SK-N-SH (cell line): ENCODE data around the gene DPF3. TPM values are rescaled to one million over a fixed set of nuclear protein-coding genes. Genes with fewer than 3 reads are reported as not detected.

Experiments used
- CTCF ChIA-PET: fragments of 300-600, 350-600 bp; formaldehyde crosslinking; extraction: SDS; loops from one replicate; lab custom pipeline; 2021; lab: Yijun Ruan, JAX
- POLR2A ChIA-PET: fragments of 350-600 bp; sonication (Branson Sonifier 250); formaldehyde crosslinking; extraction: SDS; loops from one replicate; lab custom pipeline; 2020; ENCODE audit warnings: antibody characterized with exemption, inconsistent platforms; lab: Yijun Ruan, JAX
- DNase-seq: peaks from one replicate; pipeline ENCODE4 v3.0.0; 2012
- H2AFZ ChIP-seq: fragments of 200-600 bp; sonication (generic); 2 replicates; pipeline ENCODE4 v1.8.1; 2016; ENCODE audit warnings: antibody characterized with exemption, mild to moderate bottlenecking, low read depth
- H3F3A ChIP-seq: fragments of 200-600 bp; sonication (generic); replicated peaks from 2 replicates; pipeline ENCODE3; 2016; ENCODE audit warnings: antibody characterized with exemption, mild to moderate bottlenecking; ENCODE audit not compliant: insufficient read depth
- H3K27ac ChIP-seq, 2 experiments: fragments of 200-500 bp in 1 of 2; fragments of 200-600 bp in 1 of 2; sonication (Bioruptor generic) in 1 of 2; sonication (generic), shearing (Covaris generic) in 1 of 2; 2 replicates each; pipeline versions ENCODE4 v1.5.1 to v1.6.1; 2014 to 2016; ENCODE audit warnings: low read depth in 2 of 2, inconsistent platforms in 1 of 2, low read length in 1 of 2, mild to moderate bottlenecking in 1 of 2, mixed read lengths in 1 of 2
- H3K27me3 ChIP-seq: fragments of 200-600 bp; sonication (generic), shearing (Covaris generic); 2 replicates; pipeline ENCODE4 v1.6.1; 2016; ENCODE audit warnings: mixed run types; ENCODE audit not compliant: insufficient read depth
- H3K36me3 ChIP-seq, 2 experiments: fragments of 200-500 bp in 1 of 2; fragments of 200-600 bp in 1 of 2; sonication (Bioruptor generic) in 1 of 2; sonication (generic) in 1 of 2; replicated peaks in 1 of 2; 2 replicates each; pipeline versions ENCODE3 to v1.5.1; 2014 to 2016; ENCODE audit warnings: low read length in 1 of 2, mild to moderate bottlenecking in 1 of 2; ENCODE audit not compliant: insufficient read depth in 2 of 2, control insufficient read depth in 1 of 2
- H3K4me1 ChIP-seq, 2 experiments: fragments of 200-500 bp in 1 of 2; fragments of 200-600 bp in 1 of 2; sonication (Bioruptor generic) in 1 of 2; sonication (generic), shearing (Covaris generic) in 1 of 2; 2 replicates each; pipeline versions ENCODE4 v1.5.1 to v1.6.1; 2014 to 2016; ENCODE audit warnings: low read depth in 1 of 2, low read length in 1 of 2, mixed run types in 1 of 2; ENCODE audit not compliant: insufficient read depth in 2 of 2, control insufficient read depth in 1 of 2
- H3K4me2 ChIP-seq: fragments of 200-600 bp; sonication (generic), shearing (Covaris generic); 2 replicates; pipeline ENCODE4 v1.6.1; 2017; ENCODE audit warnings: mixed run types
- H3K4me3 ChIP-seq, 2 experiments: fragments of 200-500 bp in 1 of 2; fragments of 200-600 bp in 1 of 2; sonication (Bioruptor generic) in 1 of 2; sonication (generic), shearing (Covaris generic) in 1 of 2; 2 replicates each; pipeline versions ENCODE4 v1.5.1 to v1.8.1; 2014 to 2016; ENCODE audit warnings: low read depth in 2 of 2, inconsistent platforms in 1 of 2, low read length in 1 of 2, mild to moderate bottlenecking in 1 of 2, mixed read lengths in 1 of 2, moderate library complexity in 1 of 2
- H3K79me2 ChIP-seq: fragments of 200-600 bp; sonication (generic); 2 replicates; pipeline ENCODE4 v1.8.1; 2017; ENCODE audit warnings: mild to moderate bottlenecking; ENCODE audit not compliant: insufficient read depth
- H3K9ac ChIP-seq: fragments of 200-600 bp; sonication (generic); 2 replicates; pipeline ENCODE4 v1.6.1; 2017; ENCODE audit warnings: mixed run types
- H3K9me2 ChIP-seq: fragments of 200-600 bp; sonication (generic); 2 replicates; pipeline ENCODE4 v1.6.1; 2017; ENCODE audit warnings: mixed run types
- H3K9me3 ChIP-seq: fragments of 200-600 bp; sonication (generic); 2 replicates; pipeline ENCODE4 v1.6.1; 2017; ENCODE audit warnings: mixed run types, mild to moderate bottlenecking, moderate library complexity
- H4K20me1 ChIP-seq: fragments of 200-600 bp; sonication (generic); 2 replicates; pipeline ENCODE4 v1.6.1; 2017; ENCODE audit warnings: mild to moderate bottlenecking, mixed run types; ENCODE audit not compliant: insufficient read depth
- CHD2 ChIP-seq: fragments of 150-350 bp; IDR thresholded peaks from 2 replicates; pipeline ENCODE4 v1.6.1; 2018; ENCODE audit warnings: low read length; ENCODE audit not compliant: partially characterized antibody
- CTCF ChIP-seq: fragments of 200-600 bp; sonication (generic); IDR thresholded peaks from 2 replicates; pipeline ENCODE4 v1.6.1; 2017; ENCODE audit warnings: antibody characterized with exemption, mild to moderate bottlenecking, moderate library complexity
- ELF1 ChIP-seq: IDR thresholded peaks from 2 replicates; pipeline ENCODE4 v1.4.0; 2012
- EZH2phosphoT487 ChIP-seq: fragments of 200-600 bp; sonication (generic); IDR thresholded peaks from 2 replicates; pipeline ENCODE4 v1.6.1; 2017; ENCODE audit warnings: low read depth, mixed run types, mild to moderate bottlenecking, antibody characterized with exemption, moderate library complexity, borderline replicate concordance
- FOSL2 ChIP-seq: IDR thresholded peaks from 2 replicates; pipeline ENCODE4 v1.4.0; 2012; ENCODE audit warnings: low read depth, mild to moderate bottlenecking, moderate library complexity, borderline replicate concordance
- FOXM1 ChIP-seq: IDR thresholded peaks from 2 replicates; pipeline ENCODE4 v1.4.0; 2012; ENCODE audit warnings: low read depth, mild to moderate bottlenecking
- IRF3 ChIP-seq: fragments of 150-350 bp; IDR thresholded peaks from 2 replicates; pipeline ENCODE4 v1.6.1; 2016; ENCODE audit warnings: mild to moderate bottlenecking, low read depth, low read length
- MXI1 ChIP-seq: IDR thresholded peaks from 2 replicates; pipeline ENCODE4 v1.6.1; 2012; ENCODE audit warnings: mild to moderate bottlenecking, low read depth, low read length, improper control_type of control experiment
- NFIC ChIP-seq: IDR thresholded peaks from 2 replicates; pipeline ENCODE4 v1.4.0; 2012; ENCODE audit warnings: borderline replicate concordance
- NRF1 ChIP-seq: IDR thresholded peaks from 2 replicates; pipeline ENCODE4 v1.6.1; 2012; ENCODE audit warnings: low read depth, mild to moderate bottlenecking, low read length
- POLR2AphosphoS5 ChIP-seq: IDR thresholded peaks from 2 replicates; pipeline ENCODE4 v1.6.1; 2012; ENCODE audit warnings: low read depth, low read length
- RFX5 ChIP-seq: IDR thresholded peaks from 2 replicates; pipeline ENCODE4 v1.6.1; 2012; ENCODE audit warnings: mild to moderate bottlenecking, improper control_type of control experiment, low read length
- RXRA ChIP-seq: IDR thresholded peaks from 2 replicates; pipeline ENCODE4 v1.4.0; 2012; ENCODE audit warnings: low read depth, mild to moderate bottlenecking, borderline replicate concordance
- SIN3A ChIP-seq: IDR thresholded peaks from 2 replicates; pipeline ENCODE4 v1.6.1; 2012; ENCODE audit warnings: low read depth, mild to moderate bottlenecking, low read length, moderate library complexity, borderline replicate concordance
- SMC3 ChIP-seq: IDR thresholded peaks from 2 replicates; pipeline ENCODE4 v1.6.1; 2012; ENCODE audit warnings: low read depth, low read length, improper control_type of control experiment
- TCF12 ChIP-seq: IDR thresholded peaks from 2 replicates; pipeline ENCODE4 v1.4.0; 2012
- YY1 ChIP-seq: IDR thresholded peaks from 2 replicates; pipeline ENCODE4 v1.4.0; 2012; ENCODE audit warnings: low read depth, mild to moderate bottlenecking
- ZBTB33 ChIP-seq: IDR thresholded peaks from 2 replicates; pipeline ENCODE4 v1.4.0; 2012; ENCODE audit warnings: low read depth, borderline replicate concordance
- WGBS: methylation state at CpG from one replicate; pipeline ENCODE4 v1.1.6; 2017; ENCODE audit warnings: low lambda C conversion rate; 5-methylcytosine and 5-hydroxymethylcytosine counted together
- polyA plus RNA-seq, 3 experiments: library from polyadenylated mRNA; depleted of rRNA; stranded (reverse); fragments of >200 nt; gene quantifications; 2 replicates each; pipeline ENCODE4 v1.2.3, GENCODE V29; 2012
- TF ChIP-seq, protein P1 (sequence below): IDR thresholded peaks from 2 replicates; pipeline ENCODE4 v1.4.0; 2012; ENCODE audit warnings: low read depth

Gene DPF3
- polyA plus RNA-seq, 1 of the 3 experiments (the other 2 are of a cell fraction), result 2.8 TPM

- WGBS, result no CpG with 5 or more reads among the region's 5 CpGs
- Histone ChIP-seq H3K4me3 (no peak overlapping the region), H3K4me1 (no peaks in the 10 kb centered on the region; a peak in 1 of 4 replicates), H3K79me2 (no peaks in the 10 kb centered on the region), H3K27me3 (no peaks in the 10 kb centered on the region), H3K9me3 (no peaks in the 10 kb centered on the region), H3K36me3 (no peaks in the 10 kb centered on the region), H2AFZ (no peak overlapping the region), H3K4me2 (no peak overlapping the region), H3K9ac (no peak overlapping the region), H4K20me1 (no peaks in the 10 kb centered on the region), H3K27ac (no peak overlapping the region), H3K9me2 (no peaks in the 10 kb centered on the region), H3F3A (no peaks in the 10 kb centered on the region)
- POLR2A ChIA-PET, result no interaction called here
- TF ChIP-seq ZBTB33 (no peak), FOXM1 (no peak), NFIC (no peak)
- CTCF ChIA-PET, result interaction anchor here (0.8 kb wide), 1 partner anchor 307 kb away, joined by 4 read pairs; no protein-coding TSS in a partner anchor
- DNase-seq, result no peak
These were observed 295.6 kb downstream of the DPF3 start for GRCh38 chr14:72598306-72598705.

DNA sequence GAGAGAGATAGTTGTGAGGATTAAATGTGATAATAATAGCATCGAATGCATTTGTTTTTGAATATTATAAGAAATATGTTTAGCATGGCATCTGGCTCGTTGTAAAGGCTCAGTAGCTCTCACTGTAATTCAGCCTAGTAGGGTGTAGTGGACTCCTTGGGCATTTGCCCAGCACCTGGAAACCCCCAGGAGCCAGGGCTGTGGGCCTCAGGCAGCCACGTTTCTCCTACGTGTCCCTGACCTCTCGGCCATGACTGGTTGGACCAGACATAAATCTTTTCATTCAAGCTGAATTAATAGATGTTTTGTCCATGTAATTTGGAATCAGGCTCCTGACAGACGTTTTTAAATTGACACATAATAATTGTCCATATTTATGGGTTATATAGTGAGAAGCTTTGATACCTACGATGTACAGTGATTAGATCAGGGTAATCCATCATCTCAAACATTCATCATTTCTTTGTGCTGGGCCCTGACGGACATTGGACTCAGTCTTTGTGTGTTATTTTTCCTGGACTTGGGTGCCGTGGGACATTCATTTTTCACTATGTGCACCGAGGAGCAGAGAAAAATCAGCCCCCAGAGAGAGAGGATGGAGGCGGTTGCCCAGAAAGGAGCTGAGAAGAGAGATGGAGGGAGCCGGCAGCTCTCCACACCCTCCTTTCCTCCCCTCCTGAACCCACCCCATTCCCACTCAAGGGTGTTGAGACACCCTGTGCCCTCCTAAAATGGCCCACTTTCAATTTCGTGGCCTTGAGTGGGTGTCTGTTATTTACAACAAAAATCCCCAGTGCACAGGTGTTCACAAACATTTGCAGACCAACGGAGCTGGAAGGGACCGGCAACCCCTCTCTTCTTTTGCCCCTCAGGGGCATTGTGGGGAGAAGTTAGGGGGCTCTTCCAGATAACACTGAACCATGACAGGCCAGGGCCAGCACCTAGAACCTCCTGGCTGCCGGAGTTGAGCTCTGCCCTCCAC lies 296.4 kb downstream of the DPF3 start:
- Histone ChIP-seq H3K36me3 (no peaks in the 10 kb centered on the region), H4K20me1 (no peaks in the 10 kb centered on the region), H3K4me2 (no peak overlapping the region), H3K4me1 (no peaks in the 10 kb centered on the region; a peak in 1 of 4 replicates), H3K9ac (no peak overlapping the region), H3K4me3 (no peak overlapping the region), H3K9me3 (no peaks in the 10 kb centered on the region), H3K27me3 (no peaks in the 10 kb centered on the region), H3K79me2 (no peaks in the 10 kb centered on the region), H3K9me2 (no peaks in the 10 kb centered on the region), H2AFZ (no peak overlapping the region), H3K27ac (no peak overlapping the region), H3F3A (no peaks in the 10 kb centered on the region)
- ChIA-PET POLR2A (no interaction called here), CTCF (interaction anchor here (0.8 kb wide), 1 partner anchor 308 kb away, joined by 4 read pairs; no protein-coding TSS in a partner anchor)
- 49% methylated on average over 16 of the region's 16 CpGs for WGBS
- TF ChIP-seq IRF3, result no peak
- TF ChIP-seq SIN3A, result no peak
- TF ChIP-seq FOSL2, result no peak
- no peak for TF ChIP-seq EZH2phosphoT487
- no peak for TF ChIP-seq MXI1
- no peak for TF ChIP-seq RXRA
- no peak for TF ChIP-seq SMC3
- TF ChIP-seq CTCF, result no peak
- TF ChIP-seq ELF1, result no peak
- TF ChIP-seq, protein P1, sequence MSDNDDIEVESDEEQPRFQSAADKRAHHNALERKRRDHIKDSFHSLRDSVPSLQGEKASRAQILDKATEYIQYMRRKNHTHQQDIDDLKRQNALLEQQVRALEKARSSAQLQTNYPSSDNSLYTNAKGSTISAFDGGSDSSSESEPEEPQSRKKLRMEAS, result no peak
- TF ChIP-seq POLR2AphosphoS5, result no peak
- no peak for TF ChIP-seq CHD2
- no peak for TF ChIP-seq YY1
- no peak for TF ChIP-seq RFX5
- no peak for TF ChIP-seq NRF1
- TF ChIP-seq TCF12, result no peak
- no peak for DNase-seq
